GM12873 (cell line): ENCODE results near the gene SIX2.

Experiments used
- TF ChIP-seq, protein P1 (sequence below): IDR thresholded peaks from 2 replicates; pipeline ENCODE4 v1.5.1; 2012; ENCODE audit warnings: low read depth, mild to moderate bottlenecking, moderate library complexity, low read length, control low read depth; ENCODE audit not compliant: insufficient read depth; ENCODE audit errors: missing control alignments

The SIX2 gene

DNA sequence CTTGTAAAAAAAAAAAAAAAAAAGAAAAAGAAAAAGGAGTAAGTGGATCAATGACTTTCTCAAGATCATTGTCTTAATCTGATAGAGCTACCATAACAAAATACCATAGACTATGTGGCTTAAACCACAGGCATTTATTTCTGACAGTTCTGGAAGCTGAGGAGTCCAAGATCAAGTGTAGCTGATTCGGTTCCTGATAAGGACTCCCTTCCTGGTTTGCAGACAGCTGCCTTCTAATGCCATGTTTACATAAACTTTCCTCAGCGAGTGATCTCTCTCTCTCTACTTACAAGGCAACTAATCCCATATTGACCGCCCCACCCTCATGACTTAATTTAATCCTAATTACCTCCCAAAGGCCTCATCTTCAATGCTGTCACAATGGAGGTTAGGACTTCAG is 36.5 kb upstream of the SIX2 start:
- TF ChIP-seq, protein P1, sequence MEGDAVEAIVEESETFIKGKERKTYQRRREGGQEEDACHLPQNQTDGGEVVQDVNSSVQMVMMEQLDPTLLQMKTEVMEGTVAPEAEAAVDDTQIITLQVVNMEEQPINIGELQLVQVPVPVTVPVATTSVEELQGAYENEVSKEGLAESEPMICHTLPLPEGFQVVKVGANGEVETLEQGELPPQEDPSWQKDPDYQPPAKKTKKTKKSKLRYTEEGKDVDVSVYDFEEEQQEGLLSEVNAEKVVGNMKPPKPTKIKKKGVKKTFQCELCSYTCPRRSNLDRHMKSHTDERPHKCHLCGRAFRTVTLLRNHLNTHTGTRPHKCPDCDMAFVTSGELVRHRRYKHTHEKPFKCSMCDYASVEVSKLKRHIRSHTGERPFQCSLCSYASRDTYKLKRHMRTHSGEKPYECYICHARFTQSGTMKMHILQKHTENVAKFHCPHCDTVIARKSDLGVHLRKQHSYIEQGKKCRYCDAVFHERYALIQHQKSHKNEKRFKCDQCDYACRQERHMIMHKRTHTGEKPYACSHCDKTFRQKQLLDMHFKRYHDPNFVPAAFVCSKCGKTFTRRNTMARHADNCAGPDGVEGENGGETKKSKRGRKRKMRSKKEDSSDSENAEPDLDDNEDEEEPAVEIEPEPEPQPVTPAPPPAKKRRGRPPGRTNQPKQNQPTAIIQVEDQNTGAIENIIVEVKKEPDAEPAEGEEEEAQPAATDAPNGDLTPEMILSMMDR = no peak

DNA sequence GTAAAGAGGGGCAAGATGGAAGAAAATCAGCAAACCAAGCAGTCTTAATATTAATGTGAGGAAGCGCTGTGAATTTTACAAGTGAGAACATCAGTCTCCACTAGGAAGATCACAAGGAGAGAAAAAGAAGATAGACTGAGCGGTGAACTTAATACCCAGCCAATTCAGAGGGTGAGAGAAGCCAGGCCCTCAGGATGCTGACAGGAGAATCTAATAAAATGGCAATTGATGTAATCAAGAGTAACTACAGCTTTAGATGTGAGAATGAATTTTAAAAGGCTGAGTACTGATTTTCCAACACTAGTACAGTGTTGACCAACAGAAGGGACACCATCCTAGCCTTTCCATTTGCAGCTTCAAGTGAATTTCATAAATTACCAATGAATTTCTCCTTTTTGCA is 35.7 kb upstream of the SIX2 start:
- TF ChIP-seq, protein P1 = no peak

DNA sequence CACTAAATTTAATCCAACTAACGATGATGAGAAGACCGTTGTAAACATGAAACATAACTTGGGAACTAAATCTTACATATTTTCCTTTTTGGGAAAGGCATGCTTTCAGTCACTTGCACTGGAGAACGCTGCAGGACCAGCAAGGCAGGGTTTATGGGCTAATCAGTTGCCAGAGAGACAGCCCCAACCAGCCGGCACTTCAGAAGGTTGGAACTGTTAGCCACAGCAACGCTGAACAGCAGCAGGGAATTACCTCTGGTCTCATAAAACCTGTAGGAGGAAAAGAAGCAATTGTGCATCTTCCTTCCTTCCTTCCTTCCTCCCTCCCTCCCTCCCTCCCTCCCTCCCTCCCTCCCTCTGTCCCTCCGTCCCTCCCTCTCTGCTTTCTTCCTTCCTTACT is 33.9 kb upstream of the SIX2 start:
- TF ChIP-seq, protein P1 = no peak

DNA sequence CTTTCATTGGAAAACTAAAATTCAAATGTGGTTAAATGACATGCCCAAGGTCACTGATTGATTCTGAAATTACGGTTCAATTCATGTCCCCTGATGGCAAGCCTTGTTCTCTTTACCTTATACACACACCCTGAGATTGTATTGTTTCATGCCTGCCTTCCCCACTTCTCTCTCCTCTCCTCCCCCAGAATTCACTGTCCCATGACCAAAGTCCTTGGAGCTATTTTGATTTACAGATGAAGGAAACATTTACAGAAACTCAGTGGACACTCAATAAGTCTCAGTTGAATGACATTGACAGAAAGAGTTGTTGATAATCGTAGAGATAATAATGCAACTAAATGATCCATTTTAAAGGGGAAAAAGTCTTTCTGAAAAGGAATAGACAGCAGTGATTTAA is 33.1 kb upstream of the SIX2 start:
- TF ChIP-seq, protein P1 = no peak

DNA sequence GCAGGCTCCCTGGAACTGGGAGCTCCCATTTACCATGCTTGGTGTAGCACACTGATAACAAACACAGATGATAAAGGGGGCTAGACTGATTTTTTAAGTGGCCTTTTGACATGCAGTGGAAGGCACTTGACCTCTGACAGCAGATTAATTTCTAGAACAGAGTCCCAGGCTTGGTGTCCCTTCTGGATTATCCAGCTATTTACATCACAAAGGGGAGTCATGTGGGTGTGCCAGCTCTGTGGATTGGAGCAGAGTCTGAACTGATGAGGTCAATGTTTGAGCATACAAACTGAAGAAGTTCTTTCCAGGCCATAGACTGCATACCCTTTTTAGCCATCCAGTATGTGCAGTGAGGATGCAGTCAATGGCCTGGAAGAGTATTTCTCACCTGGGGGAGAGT is 31.5 kb upstream of the SIX2 start:
- TF ChIP-seq, protein P1 = no peak

DNA sequence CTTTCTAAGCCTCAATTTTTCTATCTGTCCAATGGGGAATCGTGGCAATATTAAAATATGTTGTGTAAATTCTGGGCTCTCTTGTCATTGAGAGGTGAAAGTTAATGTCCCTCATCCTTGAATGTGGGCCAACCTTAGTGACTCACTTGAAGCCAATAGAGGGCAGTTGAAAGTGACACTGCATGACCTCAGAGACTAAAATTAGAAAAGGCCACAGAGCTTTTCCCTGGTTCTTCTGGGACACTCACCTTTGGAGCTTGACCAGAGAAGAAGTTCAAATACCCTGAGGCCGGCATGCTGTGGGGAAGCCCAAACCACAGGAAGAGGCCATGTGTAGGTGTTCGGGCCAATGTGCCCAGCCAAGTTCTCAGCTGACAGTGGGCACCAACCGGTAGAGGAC is 24.1 kb upstream of the SIX2 start:
- TF ChIP-seq, protein P1 = no peak

DNA sequence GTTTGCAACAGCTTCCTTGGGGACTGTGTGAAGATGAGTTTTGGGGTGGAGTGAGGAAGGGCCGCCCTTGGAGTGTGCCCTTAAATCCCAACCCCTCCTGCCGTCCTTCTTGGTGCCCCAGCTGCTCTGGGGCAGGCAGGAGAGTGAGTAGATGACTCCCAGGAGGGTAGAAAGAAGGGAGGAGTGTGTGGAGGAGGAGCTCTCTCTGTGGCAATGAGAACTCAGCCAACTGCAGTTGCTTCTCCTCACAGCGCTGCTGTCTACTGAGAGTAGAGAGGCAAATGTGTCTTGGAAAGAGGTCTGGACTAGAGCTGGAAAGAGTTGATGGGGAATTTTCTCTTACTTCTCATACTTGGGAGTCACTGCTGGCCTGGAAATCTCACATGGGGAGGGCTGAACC is 21.8 kb upstream of the SIX2 start:
- TF ChIP-seq, protein P1 = no peak

DNA sequence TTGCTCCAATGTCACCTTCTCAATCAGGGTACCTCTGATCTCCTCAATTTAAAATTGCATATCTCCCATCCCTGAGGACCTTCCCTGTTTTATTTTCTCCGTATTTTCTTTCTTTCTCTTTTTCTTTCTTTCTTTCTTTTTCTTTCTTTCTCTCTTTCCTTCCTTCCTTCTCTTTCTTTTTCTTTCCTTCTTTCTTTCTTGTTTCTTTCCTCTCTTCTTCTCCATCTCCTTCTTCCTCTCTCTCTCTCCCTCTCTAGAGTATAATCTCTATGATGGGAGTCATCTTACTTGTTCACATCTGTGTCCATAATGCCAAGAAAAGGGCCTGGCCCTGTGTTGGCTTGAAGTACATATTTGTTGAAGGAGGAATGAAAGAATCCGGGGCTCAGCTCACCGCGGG is 21.3 kb upstream of the SIX2 start:
- TF ChIP-seq, protein P1 = no peak
